Superior temporal gyrus (tissue), 1 donor: ENCODE measurements around the gene GPRASP1.
"Not testable (repeated sequence)": the region's sequence is repeated elsewhere in the genome, so short reads cannot be mapped to it uniquely, and the experiment has no call there.

Experiments used
- DNase-seq: peaks from one replicate; pipeline ENCODE4 v3.0.0-alpha.2; 2016; ENCODE audit errors: extremely low spot score

Gene GPRASP1

GRCh38 chrX:102651242-102652011 lies at the start of gene GPRASP1:
GPRASP1 (plus strand) TSS chrX:102651483; CDS start chrX:102653914, 2,431 bp downstream.
- DNase-seq, result peak; percentile 31

- DNase-seq, result no peak
Observed at GRCh38 chrX:102604327-102604726, 47.0 kb upstream of the GPRASP1 start.

GRCh38 chrX:102606115-102606514 lies 45.2 kb upstream of the GPRASP1 start:
- no peak for DNase-seq

GRCh38 chrX:102610905-102611304 lies 40.4 kb upstream of the GPRASP1 start:
- no peak for DNase-seq

- DNase-seq, result peak; percentile 44
Observed at GRCh38 chrX:102624105-102624504, 27.2 kb upstream of the GPRASP1 start.

GRCh38 chrX:102627640-102628039 lies 23.6 kb upstream of the GPRASP1 start:
- no peak for DNase-seq

- no peak for DNase-seq
Observed at GRCh38 chrX:102637561-102637960, 13.7 kb upstream of the GPRASP1 start.

- no peak for DNase-seq
Observed at GRCh38 chrX:102650903-102651241, 411 bp upstream of the GPRASP1 start.

GRCh38 chrX:102652031-102652688 lies 877 bp downstream of the GPRASP1 start:
- peak; percentile 61 for DNase-seq

GRCh38 chrX:102654696-102655095 lies 3.4 kb downstream of the GPRASP1 start:
- DNase-seq, result no peak

- DNase-seq, result no peak
Observed at GRCh38 chrX:102658556-102658955, 7.3 kb downstream of the GPRASP1 start.

- DNase-seq, result peak; percentile 77
Observed at GRCh38 chrX:102659790-102660757, 8.8 kb downstream of the GPRASP1 start.

- not testable (repeated sequence) for DNase-seq
Observed at GRCh38 chrX:102663820-102664219, 12.5 kb downstream of the GPRASP1 start.

- DNase-seq, result not testable (repeated sequence)
Observed at GRCh38 chrX:102667034-102667433, 15.8 kb downstream of the GPRASP1 start.

- DNase-seq, result no peak
Observed at GRCh38 chrX:102669526-102669925, 18.2 kb downstream of the GPRASP1 start.

GRCh38 chrX:102672856-102673255 lies 21.6 kb downstream of the GPRASP1 start:
- no peak for DNase-seq

GRCh38 chrX:102677479-102677878 lies 26.2 kb downstream of the GPRASP1 start:
- not testable (repeated sequence) for DNase-seq

- DNase-seq, result no peak
Observed at GRCh38 chrX:102684772-102685520, 33.7 kb downstream of the GPRASP1 start.

- DNase-seq, result no peak
Observed at GRCh38 chrX:102694749-102695148, 43.5 kb downstream of the GPRASP1 start.

- DNase-seq, result no peak
Observed at GRCh38 chrX:102696306-102696705, 45.0 kb downstream of the GPRASP1 start.

- no peak for DNase-seq
Observed at GRCh38 chrX:102697494-102697893, 46.2 kb downstream of the GPRASP1 start.
